HFFc6 (cell line): ENCODE measurements around the gene PABPC3. TPM values are rescaled to one million over a fixed set of nuclear protein-coding genes. Genes with fewer than 3 reads are reported as not detected.
A peak's percentile ranks its signal among the peaks of the same experiment; 100 is the strongest.

Source experiments
- DNase-seq: peaks from one replicate; pipeline ENCODE4 v3.0.0-alpha.2; 2018
- H3K27ac Mint-ChIP-seq: 2 replicates; pipeline ENCODE4 v1.8.0; 2020; ENCODE audit warnings: mild to moderate bottlenecking, mixed read lengths
- H3K27me3 Mint-ChIP-seq: 2 replicates; pipeline ENCODE4 v1.8.0; 2021; ENCODE audit warnings: mild to moderate bottlenecking, moderate library complexity, mixed read lengths; ENCODE audit not compliant: insufficient read depth
- H3K36me3 Mint-ChIP-seq: 2 replicates; pipeline ENCODE4 v1.8.0; 2021; ENCODE audit warnings: low read depth, mixed read lengths
- H3K4me1 Mint-ChIP-seq: 2 replicates; pipeline ENCODE4 v1.8.0; 2020; ENCODE audit warnings: low read depth, mixed read lengths
- H3K4me3 Mint-ChIP-seq: 2 replicates; pipeline ENCODE4 v1.8.0; 2020; ENCODE audit warnings: mild to moderate bottlenecking, moderate library complexity, mixed read lengths
- H3K9me3 Mint-ChIP-seq: 2 replicates; pipeline ENCODE4 v1.8.0; 2020; ENCODE audit warnings: mild to moderate bottlenecking, mixed read lengths
- total RNA-seq, 6 experiments: library from RNA; stranded (reverse); fragmentation: NEBNext Ultra II Directional; extraction: Animal tissue kit (Norgen Biotek cat#: 25700); gene quantifications; 2 replicates in 1 of 6; 3 replicates in 5 of 6; pipeline ENCODE4 v1.2.3, GENCODE V29; 2021
- TF ChIP-seq, protein P1 (sequence below): fragments of 200-600 bp; sonication (generic); IDR thresholded peaks from 2 replicates; pipeline ENCODE4 v1.5.0; 2021; ENCODE audit warnings: antibody characterized with exemption, mild to moderate bottlenecking

Gene PABPC3
- total RNA-seq, 6 experiments from 2014 or later: 0.14 to 0.38 (median 0.32) TPM

DNA sequence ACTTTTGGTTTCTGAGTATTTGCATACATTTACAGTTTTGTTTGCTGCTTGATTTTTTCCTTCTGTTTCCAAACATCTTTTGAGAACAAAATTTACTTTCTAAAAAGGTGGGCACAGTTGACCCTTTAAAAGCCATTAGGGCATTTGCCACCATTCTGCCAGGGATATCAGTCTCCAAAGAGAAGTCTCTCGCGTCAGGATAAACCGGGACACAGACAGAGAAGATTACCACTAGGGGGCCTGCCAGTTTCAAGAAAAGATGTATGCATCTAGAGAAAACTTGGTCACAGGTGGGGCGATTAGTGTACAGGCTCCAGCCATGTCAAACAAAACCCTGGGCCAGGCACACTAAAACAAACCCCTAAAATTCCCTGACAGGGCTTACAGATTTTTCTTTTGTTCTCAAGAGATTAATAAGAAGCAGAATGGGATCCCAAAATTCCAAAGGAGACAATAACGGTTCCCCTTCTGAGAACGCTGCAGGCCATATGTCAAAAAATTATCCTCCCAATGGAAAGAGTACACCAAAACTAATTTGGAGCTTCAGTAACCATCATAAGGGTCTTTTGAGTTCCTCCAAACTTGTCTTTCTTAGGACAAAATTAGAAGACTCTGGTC, 10.7 kb upstream of the PABPC3 start:
- Mint-ChIP-seq H3K27ac (no peak overlapping the region), H3K27me3 (peaks cover 9% of the 10 kb centered on the region), H3K4me1 (no peaks in the 10 kb centered on the region), H3K4me3 (no peak overlapping the region), H3K36me3 (no peaks in the 10 kb centered on the region), H3K9me3 (no peaks in the 10 kb centered on the region)
- TF ChIP-seq, protein P1, sequence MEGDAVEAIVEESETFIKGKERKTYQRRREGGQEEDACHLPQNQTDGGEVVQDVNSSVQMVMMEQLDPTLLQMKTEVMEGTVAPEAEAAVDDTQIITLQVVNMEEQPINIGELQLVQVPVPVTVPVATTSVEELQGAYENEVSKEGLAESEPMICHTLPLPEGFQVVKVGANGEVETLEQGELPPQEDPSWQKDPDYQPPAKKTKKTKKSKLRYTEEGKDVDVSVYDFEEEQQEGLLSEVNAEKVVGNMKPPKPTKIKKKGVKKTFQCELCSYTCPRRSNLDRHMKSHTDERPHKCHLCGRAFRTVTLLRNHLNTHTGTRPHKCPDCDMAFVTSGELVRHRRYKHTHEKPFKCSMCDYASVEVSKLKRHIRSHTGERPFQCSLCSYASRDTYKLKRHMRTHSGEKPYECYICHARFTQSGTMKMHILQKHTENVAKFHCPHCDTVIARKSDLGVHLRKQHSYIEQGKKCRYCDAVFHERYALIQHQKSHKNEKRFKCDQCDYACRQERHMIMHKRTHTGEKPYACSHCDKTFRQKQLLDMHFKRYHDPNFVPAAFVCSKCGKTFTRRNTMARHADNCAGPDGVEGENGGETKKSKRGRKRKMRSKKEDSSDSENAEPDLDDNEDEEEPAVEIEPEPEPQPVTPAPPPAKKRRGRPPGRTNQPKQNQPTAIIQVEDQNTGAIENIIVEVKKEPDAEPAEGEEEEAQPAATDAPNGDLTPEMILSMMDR: peak; percentile 85
- DNase-seq: peak; percentile 25

DNA sequence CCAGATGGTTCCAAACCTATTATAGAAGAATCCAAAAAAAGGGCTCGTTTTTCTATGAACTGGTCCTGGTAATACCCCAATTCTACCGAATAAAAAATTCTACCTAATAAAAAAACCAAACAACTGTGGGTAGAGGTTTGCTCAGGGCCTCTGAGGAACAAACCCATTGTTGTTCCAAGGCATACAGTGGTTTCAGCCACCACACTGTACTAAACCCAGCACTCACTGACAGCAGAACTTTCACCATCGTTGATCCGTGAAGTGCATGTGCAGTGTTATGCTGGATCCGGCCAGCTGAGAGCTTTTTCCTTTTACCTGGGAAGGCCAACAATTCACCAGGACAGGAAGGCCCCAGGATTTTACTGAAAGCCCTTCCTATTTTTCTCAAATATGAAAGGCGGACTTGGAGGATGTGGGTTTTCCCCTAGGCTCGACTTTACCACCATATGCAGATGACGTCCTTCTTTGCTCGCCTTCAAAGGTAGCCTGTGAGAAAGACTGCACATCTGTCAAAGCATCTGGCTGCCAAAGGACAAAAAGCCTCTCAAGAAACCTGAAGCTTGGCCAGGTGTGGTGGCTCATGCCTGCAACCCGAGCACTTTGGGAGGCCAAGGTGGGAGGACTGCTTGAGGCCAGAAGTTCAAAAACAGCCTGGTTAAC, 7.2 kb upstream of the PABPC3 start:
- Mint-ChIP-seq H3K27me3 (peaks cover 11% of the 10 kb centered on the region), H3K9me3 (no peaks in the 10 kb centered on the region), H3K4me3 (no peak overlapping the region), H3K27ac (no peak overlapping the region), H3K36me3 (no peaks in the 10 kb centered on the region), H3K4me1 (no peaks in the 10 kb centered on the region)
- no peak for DNase-seq
- TF ChIP-seq, protein P1: no peak

DNA sequence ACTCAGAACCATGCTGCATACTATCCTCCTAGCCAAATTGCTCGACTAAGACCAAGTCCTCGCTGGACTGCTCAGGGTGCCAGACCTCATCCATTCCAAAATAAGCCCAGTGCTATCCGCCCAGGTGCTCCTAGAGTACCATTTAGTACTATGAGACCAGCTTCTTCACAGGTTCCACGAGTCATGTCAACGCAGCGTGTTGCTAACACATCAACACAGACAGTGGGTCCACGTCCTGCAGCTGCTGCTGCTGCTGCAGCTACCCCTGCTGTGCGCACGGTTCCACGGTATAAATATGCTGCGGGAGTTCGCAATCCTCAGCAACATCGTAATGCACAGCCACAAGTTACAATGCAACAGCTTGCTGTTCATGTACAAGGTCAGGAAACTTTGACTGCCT, 1.5 kb downstream of the PABPC3 start:
- DNase-seq: no peak
- Mint-ChIP-seq H3K4me1 (no peaks in the 10 kb centered on the region), H3K36me3 (no peaks in the 10 kb centered on the region), H3K27ac (no peak overlapping the region), H3K27me3 (peaks cover 4% of the 10 kb centered on the region; the same call in 1 of the 2 replicates), H3K4me3 (no peak overlapping the region), H3K9me3 (no peaks in the 10 kb centered on the region)
- TF ChIP-seq, protein P1: no peak

DNA sequence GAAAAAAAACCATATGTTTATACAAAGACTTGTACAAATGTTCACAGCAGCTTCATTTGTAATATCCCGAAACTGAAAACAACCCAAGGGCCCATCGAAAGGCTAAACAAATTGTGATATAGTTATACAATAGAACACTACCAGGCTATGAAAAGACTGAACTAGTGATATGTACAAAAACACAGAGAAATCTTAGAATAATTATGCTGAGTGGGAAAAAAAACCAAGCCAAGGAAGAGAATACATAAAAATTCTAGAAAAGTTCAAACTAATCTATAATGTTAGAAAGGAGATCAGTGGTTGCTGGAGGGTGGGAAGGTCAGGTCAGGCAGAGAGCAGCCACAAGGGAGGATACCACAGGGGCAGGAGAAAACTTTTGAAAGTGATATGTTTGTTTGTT, 7.8 kb downstream of the PABPC3 start:
- TF ChIP-seq, protein P1: no peak
- H3K27ac Mint-ChIP-seq: no peak overlapping the region
- DNase-seq: no peak
- no peaks in the 10 kb centered on the region for H3K4me1 Mint-ChIP-seq
- H3K36me3 Mint-ChIP-seq: no peaks in the 10 kb centered on the region
- H3K9me3 Mint-ChIP-seq: no peaks in the 10 kb centered on the region
- no peaks in the 10 kb centered on the region; the same call in 1 of the 2 replicates for H3K27me3 Mint-ChIP-seq
- H3K4me3 Mint-ChIP-seq: no peak overlapping the region

DNA sequence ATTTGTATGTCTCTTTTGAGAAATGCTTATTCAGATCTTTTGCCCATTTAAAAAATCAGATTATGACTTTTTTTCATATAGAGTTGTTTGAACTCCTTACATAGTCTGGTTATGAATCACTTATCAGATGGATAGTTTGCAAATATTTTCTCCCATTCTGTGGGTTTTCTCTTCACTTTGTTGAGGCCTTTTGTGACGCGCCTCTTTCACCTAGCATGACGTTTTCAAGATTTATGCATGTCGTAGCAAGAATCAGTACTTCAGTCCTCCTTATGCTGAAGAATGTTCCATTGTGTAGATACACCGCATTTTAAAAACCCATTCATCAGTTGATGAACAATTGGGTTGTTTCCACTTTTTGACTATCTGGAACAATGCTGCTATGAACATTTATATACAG, 13.4 kb downstream of the PABPC3 start:
- H3K4me3 Mint-ChIP-seq: no peak overlapping the region
- TF ChIP-seq, protein P1: no peak

More for the DNA sequence above, 13.4 kb downstream of the PABPC3 start:
- Mint-ChIP-seq H3K4me1 (0 out of 2 replicates have a peak, but pooled peaks cover 5% of the 10 kb centered on the region), H3K27me3 (peaks cover 5% of the 10 kb centered on the region), H3K9me3 (no peaks in the 10 kb centered on the region), H3K36me3 (no peaks in the 10 kb centered on the region), H3K27ac (no peak overlapping the region)
- DNase-seq: no peak
